Thyroid gland (tissue), 4 donors: ENCODE measurements around the gene HCK. TPM values are rescaled to one million over a fixed set of nuclear protein-coding genes. Genes with fewer than 3 reads are reported as not detected.

Experiments used
- DNase-seq, 2 donors: peaks; one replicate each; pipeline ENCODE4 v3.0.0-alpha.2; 2019
- H3K27ac ChIP-seq, 3 donors: fragments of 200-600 bp; sonication (generic); 1 replicate in 2 of 3; 2 replicates in 1 of 3; pipeline ENCODE4 v1.5.1; 2016 to 2019; ENCODE audit warnings: mild to moderate bottlenecking in 1 of 3, moderate library complexity in 1 of 3
- H3K27me3 ChIP-seq: fragments of 200-600 bp; sonication (generic); one replicate; pipeline ENCODE4 v1.5.1; 2019
- H3K36me3 ChIP-seq, 2 donors: fragments of 200-600 bp; sonication (generic); one replicate each; pipeline ENCODE4 v1.5.1; 2016 to 2019
- H3K4me1 ChIP-seq, 2 donors: fragments of 200-600 bp; sonication (generic); one replicate each; pipeline ENCODE4 v1.5.1; 2017 to 2019
- H3K4me3 ChIP-seq, 3 donors: fragments of 200-600 bp; sonication (generic); replicated peaks in 1 of 3; 1 replicate in 2 of 3; 2 replicates in 1 of 3; pipeline ENCODE4 v1.5.1; 2016; ENCODE audit warnings: mild to moderate bottlenecking in 1 of 3
- H3K9me3 ChIP-seq: fragments of 200-600 bp; sonication (generic); one replicate; pipeline ENCODE4 v1.5.1; 2017
- POLR2A ChIP-seq, 2 donors: fragments of 450-650 bp; IDR thresholded peaks; one replicate each; pipeline ENCODE4 v1.6.1; 2017; ENCODE audit warnings: antibody characterized with exemption in 2 of 2, mild to moderate bottlenecking in 2 of 2, moderate library complexity in 1 of 2
- WGBS, 2 donors: methylation state at CpG; one replicate each; pipeline ENCODE4 v1.1.5; 2017; 5-methylcytosine and 5-hydroxymethylcytosine counted together
- intact Hi-C: fragments of 100-400 bp; cut with DNase I; formaldehyde crosslinking; loops from one replicate; pipeline ENCODE4 v1.15.1; 2023
- total RNA-seq, 4 donors: library from RNA; depleted of rRNA; stranded (reverse); fragments of >200 nt; gene quantifications; one replicate each; pipeline ENCODE4 v1.2.3, GENCODE V29; 2016
- TF ChIP-seq, protein P1 (sequence below), 6 experiments: fragments of 200-600 bp in 3 of 6; fragments of 450-650 bp in 3 of 6; sonication (generic) in 3 of 6; IDR thresholded peaks; one replicate each; pipeline ENCODE4 v1.5.1; 2016 to 2019; ENCODE audit warnings: antibody characterized with exemption in 6 of 6, mild to moderate bottlenecking in 2 of 6, inconsistent platforms in 1 of 6, moderate library complexity in 1 of 6

The HCK gene
- total RNA-seq, 4 donors from 2014 or later, result 3.1 to 5.9 (median 4.8) TPM

DNA sequence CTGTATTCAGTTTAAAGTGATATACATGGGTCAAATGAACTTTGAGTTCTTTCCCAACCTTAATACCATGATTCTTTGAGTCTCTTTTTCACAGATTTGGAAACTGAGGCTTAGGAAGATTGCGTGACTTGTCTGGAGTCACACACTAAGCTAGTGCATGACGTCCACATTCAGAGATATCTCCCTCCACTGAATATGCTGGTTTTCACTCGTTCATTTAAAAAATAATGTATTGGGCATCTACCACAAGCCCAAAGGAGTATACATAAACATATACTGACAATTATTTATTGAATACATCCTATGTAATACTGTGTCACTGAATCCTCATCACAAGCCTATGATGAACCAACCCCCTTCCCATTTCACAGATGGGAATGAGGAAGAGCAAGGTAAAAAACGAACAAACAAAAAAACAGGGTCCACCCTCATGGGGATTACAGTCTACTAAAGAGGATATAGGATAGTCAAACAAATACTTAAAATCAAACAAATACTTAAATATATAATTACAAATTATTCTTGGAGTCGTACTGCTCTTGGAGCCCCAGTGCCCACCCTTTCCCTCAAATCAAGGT, 56.9 kb downstream of the HCK start:
- Histone ChIP-seq H3K4me3 (peak overlapping the region in 1 of 3 donors; percentile 69), H3K27me3 (no peaks in the 10 kb centered on the region), H3K4me1 (peaks cover 8 to 10% of the 10 kb centered on the region in 2 donors), H3K27ac (peak overlapping the region; percentile 99 to 100 (median 99)), H3K36me3 (no peaks in the 10 kb centered on the region), H3K9me3 (no peaks in the 10 kb centered on the region)
- no peak for DNase-seq
- intact Hi-C loops, result no loop called here
- WGBS, 2 donors, result 65 to 66% methylated on average over 5 of the region's 5 CpGs
- TF ChIP-seq POLR2A (IDR thresholded peaks at IDR 0.05), result no peak
- TF ChIP-seq, protein P1, sequence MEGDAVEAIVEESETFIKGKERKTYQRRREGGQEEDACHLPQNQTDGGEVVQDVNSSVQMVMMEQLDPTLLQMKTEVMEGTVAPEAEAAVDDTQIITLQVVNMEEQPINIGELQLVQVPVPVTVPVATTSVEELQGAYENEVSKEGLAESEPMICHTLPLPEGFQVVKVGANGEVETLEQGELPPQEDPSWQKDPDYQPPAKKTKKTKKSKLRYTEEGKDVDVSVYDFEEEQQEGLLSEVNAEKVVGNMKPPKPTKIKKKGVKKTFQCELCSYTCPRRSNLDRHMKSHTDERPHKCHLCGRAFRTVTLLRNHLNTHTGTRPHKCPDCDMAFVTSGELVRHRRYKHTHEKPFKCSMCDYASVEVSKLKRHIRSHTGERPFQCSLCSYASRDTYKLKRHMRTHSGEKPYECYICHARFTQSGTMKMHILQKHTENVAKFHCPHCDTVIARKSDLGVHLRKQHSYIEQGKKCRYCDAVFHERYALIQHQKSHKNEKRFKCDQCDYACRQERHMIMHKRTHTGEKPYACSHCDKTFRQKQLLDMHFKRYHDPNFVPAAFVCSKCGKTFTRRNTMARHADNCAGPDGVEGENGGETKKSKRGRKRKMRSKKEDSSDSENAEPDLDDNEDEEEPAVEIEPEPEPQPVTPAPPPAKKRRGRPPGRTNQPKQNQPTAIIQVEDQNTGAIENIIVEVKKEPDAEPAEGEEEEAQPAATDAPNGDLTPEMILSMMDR (IDR thresholded peaks at IDR 0.05), result no peak

GRCh38 chr20:32109392-32110172, 57.5 kb downstream of the HCK start, which contains the start of gene TM9SF4:
TSS of gene TM9SF4 (plus strand) at chr20:32109714. CDS start at chr20:32109741, 27 bp downstream.
- peak within 1 kb of the TSS; percentile 99 to 100 (median 99) for H3K27ac ChIP-seq
- TF ChIP-seq, protein P1 (IDR thresholded peaks at IDR 0.05), result no peak
- TF ChIP-seq POLR2A (IDR thresholded peaks at IDR 0.05), result peak in 1 of 2 donors; percentile 60
- intact Hi-C loops, result loop anchor here (10.0 kb wide), 1 partner anchor 95 kb away; the partner anchor contains the start of genes PLAGL2 and POFUT1
- H3K27me3 ChIP-seq, result no peaks in the 10 kb centered on the region
- H3K4me1 ChIP-seq, result peaks cover 9 to 11% of the 10 kb centered on the region in 2 donors
- no peaks in the 10 kb centered on the region for H3K9me3 ChIP-seq
- peak; percentile 87 to 89 for DNase-seq
- H3K36me3 ChIP-seq, result no peaks in the 10 kb centered on the region
- 1% methylated on average over 35 to 36 of the region's 38 CpGs for WGBS, 2 donors
- H3K4me3 ChIP-seq, result peak within 1 kb of the TSS; percentile 69 to 79 (median 72)

- Histone ChIP-seq H3K27me3 (no peaks in the 10 kb centered on the region), H3K27ac (peak overlapping the region in 1 of 3 donors; percentile 100), H3K4me1 (peaks cover 16 to 17% of the 10 kb centered on the region in 2 donors), H3K4me3 (peak overlapping the region; percentile 69 to 79 (median 72)), H3K36me3 (no peaks in the 10 kb centered on the region), H3K9me3 (no peaks in the 10 kb centered on the region)
- intact Hi-C loops, result loop anchor here (10.0 kb wide), 1 partner anchor 95 kb away; the partner anchor contains the start of genes PLAGL2 and POFUT1
- no peak for DNase-seq
- TF ChIP-seq, protein P1 (IDR thresholded peaks at IDR 0.05), result no peak
- no peak for TF ChIP-seq POLR2A (IDR thresholded peaks at IDR 0.05)
- WGBS, 2 donors, result 3 to 6% methylated on average over 8 of the region's 8 CpGs
These were observed 58.2 kb downstream of the HCK start for GRCh38 chr20:32110173-32110704.

GRCh38 chr20:32110727-32111126, 58.7 kb downstream of the HCK start:
- no peaks in the 10 kb centered on the region for H3K9me3 ChIP-seq
- peaks cover 17 to 21% of the 10 kb centered on the region in 2 donors for H3K4me1 ChIP-seq
- no peaks in the 10 kb centered on the region for H3K27me3 ChIP-seq
- TF ChIP-seq, protein P1 (IDR thresholded peaks at IDR 0.05), result no peak
- no peak for TF ChIP-seq POLR2A (IDR thresholded peaks at IDR 0.05)
- H3K4me3 ChIP-seq, result peak overlapping the region in 1 of 3 donors; percentile 72
- DNase-seq, result no peak
- H3K36me3 ChIP-seq, result no peaks in the 10 kb centered on the region
- intact Hi-C loops, result loop anchor here (10.0 kb wide), 1 partner anchor 94 kb away; the partner anchor contains the start of genes PLAGL2 and POFUT1
- WGBS, 2 donors, result 73 to 93% methylated on average over 3 of the region's 3 CpGs
- H3K27ac ChIP-seq, result no peak overlapping the region
